SJCRH30 (cell line): Measurements from ENCODE around the gene PRKD3. TPM values are rescaled to one million over a fixed set of nuclear protein-coding genes. Genes with fewer than 3 reads are reported as not detected.

Experiments used
- DNase-seq, 2 experiments: peaks; one replicate each; pipeline ENCODE4 v3.0.0-alpha.2; 2015 to 2020
- H3K27ac ChIP-seq: fragments of 250-450 bp; sonication (Bioruptor Pico); 2 replicates; pipeline ENCODE4 v1.5.1; 2020; ENCODE audit warnings: mild to moderate bottlenecking, moderate library complexity
- H3K27me3 ChIP-seq: fragments of 250-450 bp; sonication (Bioruptor Pico); 2 replicates; pipeline ENCODE4 v1.5.1; 2020; ENCODE audit warnings: mild to moderate bottlenecking, moderate library complexity
- H3K36me3 ChIP-seq: fragments of 250-450 bp; sonication (Bioruptor Pico); 2 replicates; pipeline ENCODE4 v1.5.1; 2020; ENCODE audit warnings: mild to moderate bottlenecking, moderate library complexity
- H3K4me1 ChIP-seq: fragments of 250-450 bp; sonication (Bioruptor Pico); 2 replicates; pipeline ENCODE4 v1.5.1; 2020; ENCODE audit warnings: mild to moderate bottlenecking, moderate library complexity
- H3K4me3 ChIP-seq: fragments of 250-450 bp; sonication (Bioruptor Pico); 2 replicates; pipeline ENCODE4 v1.5.1; 2020; ENCODE audit warnings: mild to moderate bottlenecking, moderate library complexity
- H3K9me3 ChIP-seq: fragments of 250-450 bp; sonication (Bioruptor Pico); replicated peaks from 2 replicates; pipeline ENCODE4 v1.5.1; 2020; ENCODE audit warnings: mild to moderate bottlenecking, moderate library complexity
- total RNA-seq: library from RNA; depleted of rRNA; stranded (reverse); fragments of >200 nt; shearing (Covaris generic); gene quantifications from 2 replicates; pipeline ENCODE4 v1.2.3, GENCODE V29; 2014

The PRKD3 gene
- total RNA-seq, 1 experiment from 2014 or later: 85.1 TPM

GRCh38 chr2:37326866-37327634 lies 2.4 kb upstream of the PRKD3 start:
- Histone ChIP-seq H3K27ac (no peak overlapping the region), H3K4me3 (no peak overlapping the region), H3K36me3 (no peaks in the 10 kb centered on the region), H3K9me3 (no peaks in the 10 kb centered on the region), H3K27me3 (no peaks in the 10 kb centered on the region), H3K4me1 (peaks cover 6% of the 10 kb centered on the region)
- DNase-seq: no peak

GRCh38 chr2:37326285-37326684 lies 1.7 kb upstream of the PRKD3 start:
- peak overlapping the region; percentile 4; the same call in 1 of the 2 replicates for H3K4me3 ChIP-seq
- H3K27ac ChIP-seq: no peak overlapping the region
- peaks cover 7% of the 10 kb centered on the region for H3K4me1 ChIP-seq
- H3K27me3 ChIP-seq: no peaks in the 10 kb centered on the region
- H3K9me3 ChIP-seq: no peaks in the 10 kb centered on the region
- DNase-seq: peak in 1 of 2 experiments; percentile 61
- H3K36me3 ChIP-seq: no peaks in the 10 kb centered on the region

GRCh38 chr2:37325625-37326071 lies 1.0 kb upstream of the PRKD3 start:
- H3K27me3 ChIP-seq: no peaks in the 10 kb centered on the region
- no peaks in the 10 kb centered on the region for H3K9me3 ChIP-seq
- H3K4me3 ChIP-seq: peak overlapping the region; percentile 85
- no peak overlapping the region for H3K27ac ChIP-seq
- no peak for DNase-seq
- peaks cover 7% of the 10 kb centered on the region for H3K4me1 ChIP-seq
- H3K36me3 ChIP-seq: no peaks in the 10 kb centered on the region

- Histone ChIP-seq H3K9me3 (no peaks in the 10 kb centered on the region), H3K36me3 (no peaks in the 10 kb centered on the region), H3K27ac (peak overlapping the region; percentile 47; the same call in 1 of the 2 replicates), H3K4me1 (peaks cover 10% of the 10 kb centered on the region), H3K4me3 (peak overlapping the region; percentile 85), H3K27me3 (no peaks in the 10 kb centered on the region)
- peak; percentile 86 to 87 for DNase-seq
Observed at GRCh38 chr2:37324536-37324785, 172 bp downstream of the PRKD3 start.

GRCh38 chr2:37323781-37324535 lies 675 bp downstream of the PRKD3 start:
- peak; percentile 29 to 61 for DNase-seq
- H3K9me3 ChIP-seq: no peaks in the 10 kb centered on the region
- H3K27ac ChIP-seq: peak overlapping the region; percentile 47
- H3K36me3 ChIP-seq: no peaks in the 10 kb centered on the region
- H3K4me3 ChIP-seq: peak overlapping the region; percentile 85
- H3K27me3 ChIP-seq: no peaks in the 10 kb centered on the region
- peaks cover 10% of the 10 kb centered on the region for H3K4me1 ChIP-seq

- no peaks in the 10 kb centered on the region for H3K9me3 ChIP-seq
- no peak overlapping the region for H3K27ac ChIP-seq
- H3K4me3 ChIP-seq: peak overlapping the region; percentile 85
- no peaks in the 10 kb centered on the region for H3K36me3 ChIP-seq
- peak in 1 of 2 experiments; percentile 23 for DNase-seq
- peaks cover 15% of the 10 kb centered on the region for H3K4me1 ChIP-seq
- no peaks in the 10 kb centered on the region for H3K27me3 ChIP-seq
Observed at GRCh38 chr2:37323176-37323780, 1.4 kb downstream of the PRKD3 start.

- Histone ChIP-seq H3K27me3 (no peaks in the 10 kb centered on the region), H3K4me1 (peaks cover 15% of the 10 kb centered on the region), H3K9me3 (no peaks in the 10 kb centered on the region), H3K36me3 (0 out of 2 replicates have a peak, but pooled peaks cover 3% of the 10 kb centered on the region), H3K4me3 (no peak overlapping the region), H3K27ac (no peak overlapping the region)
- peak in 1 of 2 experiments; percentile 42 for DNase-seq
Observed at GRCh38 chr2:37322368-37322767, 2.3 kb downstream of the PRKD3 start.

- Histone ChIP-seq H3K36me3 (peaks cover 11% of the 10 kb centered on the region), H3K27ac (no peak overlapping the region), H3K4me1 (peaks cover 15% of the 10 kb centered on the region)
Observed at GRCh38 chr2:37321029-37321682, 3.5 kb downstream of the PRKD3 start.

GRCh38 chr2:37319754-37320609 lies 4.7 kb downstream of the PRKD3 start:
- H3K36me3 ChIP-seq: peaks cover 21% of the 10 kb centered on the region
- no peak overlapping the region for H3K4me3 ChIP-seq
- no peaks in the 10 kb centered on the region for H3K9me3 ChIP-seq
- no peaks in the 10 kb centered on the region for H3K27me3 ChIP-seq
- no peak for DNase-seq
- peaks cover 15% of the 10 kb centered on the region for H3K4me1 ChIP-seq
- no peak overlapping the region for H3K27ac ChIP-seq

More at GRCh38 chr2:37321029-37321682, 3.5 kb downstream of the PRKD3 start:
- no peak for DNase-seq
- Histone ChIP-seq H3K9me3 (no peaks in the 10 kb centered on the region), H3K27me3 (no peaks in the 10 kb centered on the region), H3K4me3 (no peak overlapping the region)

- H3K9me3 ChIP-seq: no peaks in the 10 kb centered on the region
- no peak overlapping the region for H3K27ac ChIP-seq
- peaks cover 28% of the 10 kb centered on the region for H3K36me3 ChIP-seq
- H3K4me1 ChIP-seq: peaks cover 15% of the 10 kb centered on the region
- H3K4me3 ChIP-seq: no peak overlapping the region
- no peak for DNase-seq
- H3K27me3 ChIP-seq: no peaks in the 10 kb centered on the region
Observed at GRCh38 chr2:37318401-37318800, 6.2 kb downstream of the PRKD3 start.

GRCh38 chr2:37317746-37318145 lies 6.9 kb downstream of the PRKD3 start:
- DNase-seq: no peak
- peaks cover 30% of the 10 kb centered on the region for H3K36me3 ChIP-seq
- H3K27me3 ChIP-seq: no peaks in the 10 kb centered on the region
- peaks cover 15% of the 10 kb centered on the region for H3K4me1 ChIP-seq
- H3K4me3 ChIP-seq: no peak overlapping the region
- H3K9me3 ChIP-seq: no peaks in the 10 kb centered on the region
- H3K27ac ChIP-seq: no peak overlapping the region

- no peak for DNase-seq
- no peaks in the 10 kb centered on the region for H3K9me3 ChIP-seq
- peaks cover 30% of the 10 kb centered on the region for H3K36me3 ChIP-seq
- H3K27ac ChIP-seq: no peak overlapping the region
- H3K4me3 ChIP-seq: no peak overlapping the region
- H3K27me3 ChIP-seq: no peaks in the 10 kb centered on the region
- H3K4me1 ChIP-seq: peaks cover 8% of the 10 kb centered on the region; the same call in 1 of the 2 replicates
Observed at GRCh38 chr2:37316181-37316580, 8.5 kb downstream of the PRKD3 start.

GRCh38 chr2:37315364-37315763 lies 9.3 kb downstream of the PRKD3 start:
- H3K36me3 ChIP-seq: peaks cover 30% of the 10 kb centered on the region
- peaks cover 8% of the 10 kb centered on the region; the same call in 1 of the 2 replicates for H3K4me1 ChIP-seq
- no peak overlapping the region for H3K27ac ChIP-seq
- H3K27me3 ChIP-seq: no peaks in the 10 kb centered on the region
- no peaks in the 10 kb centered on the region for H3K9me3 ChIP-seq
- DNase-seq: no peak
- H3K4me3 ChIP-seq: no peak overlapping the region

- no peaks in the 10 kb centered on the region for H3K27me3 ChIP-seq
- peaks cover 15% of the 10 kb centered on the region for H3K36me3 ChIP-seq
- H3K4me3 ChIP-seq: no peak overlapping the region
- H3K27ac ChIP-seq: no peak overlapping the region
- no peaks in the 10 kb centered on the region for H3K9me3 ChIP-seq
- no peaks in the 10 kb centered on the region for H3K4me1 ChIP-seq
- no peak for DNase-seq
Observed at GRCh38 chr2:37307500-37307899, 17.1 kb downstream of the PRKD3 start.
